A549 (cell line): Measurements from ENCODE around the gene IRF9.

Experiments used
- BHLHE40 ChIP-seq: IDR thresholded peaks from 2 replicates; pipeline ENCODE4 v1.6.1; 2012; ENCODE audit warnings: low read depth, low read length, inconsistent platforms
- CHD2 ChIP-seq: fragments of 150-350 bp; IDR thresholded peaks from 2 replicates; pipeline ENCODE4 v1.6.1; 2014; ENCODE audit warnings: low read length; ENCODE audit not compliant: partially characterized antibody
- FOSL2 ChIP-seq, 2 experiments: fragments of 450-650 bp in 1 of 2; fragments of >200 bp in 1 of 2; sonication (Bioruptor Twin) in 1 of 2; formaldehyde crosslinking; IDR thresholded peaks; 2 replicates each; pipeline versions ENCODE4 v1.5.0 to v1.6.1; 2016 to 2020; ENCODE audit warnings: mild to moderate bottlenecking in 1 of 2, moderate library complexity in 1 of 2
- NPAS2 ChIP-seq: fragments of 250-450 bp; sonication (Bioruptor Pico); IDR thresholded peaks from 2 replicates; pipeline ENCODE4 v1.8.0; 2022; ENCODE audit warnings: mild to moderate bottlenecking, moderate library complexity, borderline replicate concordance
- PHF8 ChIP-seq: fragments of 200-600 bp; sonication (generic); IDR thresholded peaks from 2 replicates; pipeline ENCODE4 v1.6.1; 2016; ENCODE audit warnings: low read depth, mild to moderate bottlenecking, antibody characterized with exemption, moderate library complexity, borderline replicate concordance
- POLR2A ChIP-seq: IDR thresholded peaks from 2 replicates; pipeline ENCODE4 v1.6.1; 2012; ENCODE audit warnings: mild to moderate bottlenecking, low read length
- RAD21 ChIP-seq, 2 experiments: fragments of >200 bp in 1 of 2; sonication (Bioruptor Twin) in 1 of 2; formaldehyde crosslinking in 1 of 2; IDR thresholded peaks in 1 of 2; conservative IDR thresholded peaks in 1 of 2; 2 replicates in 1 of 2; 3 replicates in 1 of 2; pipeline ENCODE4 v1.6.1; 2012 to 2018; ENCODE audit warnings: inconsistent platforms in 1 of 2
- RCOR1 ChIP-seq: fragments of 150-350 bp; IDR thresholded peaks from 2 replicates; pipeline ENCODE4 v1.6.1; 2014; ENCODE audit warnings: antibody characterized with exemption, low read length, low read depth
- TFCP2L1 ChIP-seq: fragments of 250-450 bp; sonication (Bioruptor Pico); IDR thresholded peaks from 2 replicates; pipeline ENCODE4 v1.5.0; 2021; ENCODE audit warnings: mild to moderate bottlenecking
- TF ChIP-seq, protein P1 (sequence below): fragments of >200 bp; sonication (Bioruptor Twin); formaldehyde crosslinking; IDR thresholded peaks from 3 replicates; pipeline ENCODE4 v1.5.1; 2016

DNA sequence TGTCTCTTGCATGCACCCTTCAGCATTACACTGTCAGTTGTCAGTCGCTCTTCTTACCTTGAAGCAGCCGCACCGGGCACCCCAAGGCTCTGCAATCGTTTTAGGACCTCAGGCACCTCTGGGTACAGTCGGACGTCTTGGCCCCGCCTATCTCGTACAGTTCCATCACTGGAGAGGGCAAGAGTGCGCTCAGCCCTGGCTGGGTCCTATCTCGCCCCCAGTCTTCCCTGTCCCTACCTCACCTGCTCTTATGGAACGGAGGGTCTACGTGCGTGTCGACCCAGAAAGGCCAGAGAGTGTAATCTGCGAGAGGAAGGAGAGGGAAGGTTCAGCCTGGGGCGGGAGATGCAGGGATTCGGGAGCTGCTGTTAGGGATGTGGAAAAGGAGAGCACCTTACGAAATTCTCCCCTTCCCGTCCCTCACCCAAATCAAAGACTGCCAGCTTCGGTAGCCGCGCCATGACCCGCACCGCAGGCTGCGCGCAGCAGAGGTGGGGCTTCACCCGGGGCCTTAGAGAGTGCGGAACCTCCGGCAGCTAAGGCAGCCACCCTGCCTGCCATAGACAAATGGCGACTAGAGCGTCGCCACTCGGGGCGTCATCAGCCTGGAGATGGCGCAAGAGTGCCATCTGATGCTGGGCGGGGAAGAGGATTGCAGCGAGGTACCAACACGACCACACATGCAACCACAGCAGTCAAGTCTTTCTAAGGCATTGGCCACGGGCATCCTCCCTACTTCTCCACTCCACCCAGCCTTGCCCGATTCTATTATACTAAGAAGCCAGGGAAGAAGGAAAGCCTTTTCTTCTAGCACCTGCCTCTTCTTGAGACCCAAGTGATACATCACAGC, 54.7 kb downstream of the IRF9 start, which contains the start of gene MDP1:
- TF ChIP-seq POLR2A (peak; percentile 86), BHLHE40 (no peak), RCOR1 (no peak), FOSL2 (IDR thresholded peaks at IDR 0.05) (no peak), FOSL2 (CRISPR knock-in tag; IDR thresholded peaks at IDR 0.05) (peak; percentile 57), RAD21 (conservative IDR thresholded peaks at IDR 0.05 in 1 of 2, IDR thresholded peaks at IDR 0.05 in 1 of 2) (peak; percentile 46 to 56; a peak in 4 of 5 replicates), CHD2 (no peak), TFCP2L1 (no peak), NPAS2 (CRISPR knock-in tag) (no peak), PHF8 (peak; percentile 88; the same call in 1 of the 2 replicates)
- TF ChIP-seq, protein P1, sequence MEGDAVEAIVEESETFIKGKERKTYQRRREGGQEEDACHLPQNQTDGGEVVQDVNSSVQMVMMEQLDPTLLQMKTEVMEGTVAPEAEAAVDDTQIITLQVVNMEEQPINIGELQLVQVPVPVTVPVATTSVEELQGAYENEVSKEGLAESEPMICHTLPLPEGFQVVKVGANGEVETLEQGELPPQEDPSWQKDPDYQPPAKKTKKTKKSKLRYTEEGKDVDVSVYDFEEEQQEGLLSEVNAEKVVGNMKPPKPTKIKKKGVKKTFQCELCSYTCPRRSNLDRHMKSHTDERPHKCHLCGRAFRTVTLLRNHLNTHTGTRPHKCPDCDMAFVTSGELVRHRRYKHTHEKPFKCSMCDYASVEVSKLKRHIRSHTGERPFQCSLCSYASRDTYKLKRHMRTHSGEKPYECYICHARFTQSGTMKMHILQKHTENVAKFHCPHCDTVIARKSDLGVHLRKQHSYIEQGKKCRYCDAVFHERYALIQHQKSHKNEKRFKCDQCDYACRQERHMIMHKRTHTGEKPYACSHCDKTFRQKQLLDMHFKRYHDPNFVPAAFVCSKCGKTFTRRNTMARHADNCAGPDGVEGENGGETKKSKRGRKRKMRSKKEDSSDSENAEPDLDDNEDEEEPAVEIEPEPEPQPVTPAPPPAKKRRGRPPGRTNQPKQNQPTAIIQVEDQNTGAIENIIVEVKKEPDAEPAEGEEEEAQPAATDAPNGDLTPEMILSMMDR: peak; percentile 56
